Heart left ventricle (tissue), 13 donors: ENCODE data around the gene NRBF2.

Experiments
- POLR2A ChIP-seq, 2 donors: fragments of 450-650 bp; IDR thresholded peaks; one replicate each; pipeline ENCODE4 v1.6.1; 2017; ENCODE audit warnings: antibody characterized with exemption in 2 of 2, mild to moderate bottlenecking in 2 of 2, moderate library complexity in 2 of 2
- TF ChIP-seq, protein P1 (sequence below), 12 donors: fragments of 200-600 bp; sonication (generic) in 4 of 12; IDR thresholded peaks; one replicate each; pipeline versions ENCODE4 v1.5.0 to v1.8.0; 2018 to 2022; ENCODE audit warnings: antibody characterized with exemption in 12 of 12, mild to moderate bottlenecking in 5 of 12
- donor health status: ischemic (EF 13 %, LVEDD 7.1; RV severe dilation, severe dysfunction).
- donor health status: DM: no; HTN: yes; CAD: no.
- donor health status: DM: no; HTN: no; CAD: no.
- donor health status: ischemic (EF 25% LVEDD 6.9; RV normal size, moderate dysfunction).
- donor health status: ischemic (EF 25% LVEDD 5.7; RV mildly dilated, moderate dysfunction).
- donor health status: ischemic (EF 35%, LVEDD 5.7; RV mildly dilated, moderate dysfunction).
- donor health status: nonischemic (EF 11% LVEDD 7.7; RV severe dilation, severe dysfunction).
- donor health status: DM: yes; HTN: yes; CAD: no.
- donor health status: PGD.
- donor health status: ischemic (EF 29% LVEDD 5.4; RV normal size, mild dysfunction).
- donor health status: nonischemic (EF 23%, LVEDD 6.1; RV moderate dilation, normal function).

DNA sequence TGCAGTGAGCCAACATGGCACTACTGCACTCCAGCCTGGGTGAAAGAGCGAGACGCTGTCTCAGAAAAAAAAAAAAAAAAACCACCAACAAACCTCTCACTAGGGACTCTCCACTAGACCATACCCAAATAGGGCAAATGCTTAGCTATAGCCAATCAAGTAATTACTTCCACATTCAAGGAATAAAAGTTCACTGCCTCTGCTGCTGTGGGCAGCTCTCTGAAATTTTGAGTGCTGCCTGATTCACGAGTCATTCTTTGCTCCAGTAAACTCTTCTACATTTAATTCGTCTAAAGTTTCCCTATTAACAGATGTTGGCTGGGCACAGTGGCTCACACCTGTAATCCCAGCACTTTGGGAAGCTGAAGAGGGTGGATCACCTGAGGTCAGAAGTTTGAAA, 4.7 kb upstream of the NRBF2 start:
- TF ChIP-seq, protein P1, sequence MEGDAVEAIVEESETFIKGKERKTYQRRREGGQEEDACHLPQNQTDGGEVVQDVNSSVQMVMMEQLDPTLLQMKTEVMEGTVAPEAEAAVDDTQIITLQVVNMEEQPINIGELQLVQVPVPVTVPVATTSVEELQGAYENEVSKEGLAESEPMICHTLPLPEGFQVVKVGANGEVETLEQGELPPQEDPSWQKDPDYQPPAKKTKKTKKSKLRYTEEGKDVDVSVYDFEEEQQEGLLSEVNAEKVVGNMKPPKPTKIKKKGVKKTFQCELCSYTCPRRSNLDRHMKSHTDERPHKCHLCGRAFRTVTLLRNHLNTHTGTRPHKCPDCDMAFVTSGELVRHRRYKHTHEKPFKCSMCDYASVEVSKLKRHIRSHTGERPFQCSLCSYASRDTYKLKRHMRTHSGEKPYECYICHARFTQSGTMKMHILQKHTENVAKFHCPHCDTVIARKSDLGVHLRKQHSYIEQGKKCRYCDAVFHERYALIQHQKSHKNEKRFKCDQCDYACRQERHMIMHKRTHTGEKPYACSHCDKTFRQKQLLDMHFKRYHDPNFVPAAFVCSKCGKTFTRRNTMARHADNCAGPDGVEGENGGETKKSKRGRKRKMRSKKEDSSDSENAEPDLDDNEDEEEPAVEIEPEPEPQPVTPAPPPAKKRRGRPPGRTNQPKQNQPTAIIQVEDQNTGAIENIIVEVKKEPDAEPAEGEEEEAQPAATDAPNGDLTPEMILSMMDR (IDR thresholded peaks at IDR 0.05) = no peak
- no peak for TF ChIP-seq POLR2A (IDR thresholded peaks at IDR 0.05)
